K562 (cell line): Measurements from ENCODE around the gene PRSS22. TPM values are rescaled to one million over a fixed set of nuclear protein-coding genes. Genes with fewer than 3 reads are reported as not detected.

ENCODE experiments used
- CLOCK ChIP-seq: fragments of 250-450 bp; sonication (Bioruptor Pico); IDR thresholded peaks from 2 replicates; pipeline ENCODE4 v1.4.0; 2020; ENCODE audit warnings: mild to moderate bottlenecking, moderate library complexity, borderline replicate concordance
- MGA ChIP-seq: fragments of 450-650 bp; IDR thresholded peaks from 2 replicates; pipeline ENCODE4 v1.6.1; 2016; ENCODE audit warnings: mild to moderate bottlenecking, moderate library complexity
- NKRF ChIP-seq: fragments of 450-650 bp; IDR thresholded peaks from 2 replicates; pipeline ENCODE4 v1.6.1; 2016; ENCODE audit warnings: borderline replicate concordance
- POLR2A ChIP-seq: fragments of 450-650 bp; conservative IDR thresholded peaks from 2 replicates; pipeline ENCODE4 v1.6.1; 2016
- SMAD1 ChIP-seq: fragments of 150-350 bp; IDR thresholded peaks from 2 replicates; pipeline ENCODE4 v1.6.1; 2014; ENCODE audit warnings: low read length, low read depth; ENCODE audit not compliant: partially characterized antibody
- ZBTB2 ChIP-seq: fragments of 450-650 bp; IDR thresholded peaks from 2 replicates; pipeline ENCODE4 v1.6.1; 2016; ENCODE audit warnings: antibody characterized with exemption
- ZNF165 ChIP-seq: fragments of 250-450 bp; sonication (Bioruptor Pico); IDR thresholded peaks from 2 replicates; pipeline ENCODE4 v1.4.0; 2020; ENCODE audit warnings: borderline replicate concordance
- ZNF551 ChIP-seq: fragments of 250-450 bp; sonication (Bioruptor Pico); IDR thresholded peaks from 2 replicates; pipeline ENCODE4 v1.5.0; 2021; ENCODE audit warnings: mild to moderate bottlenecking, moderate library complexity
- polyA plus RNA-seq, 8 experiments: library from polyadenylated mRNA; depleted of rRNA in 4 of 8; stranded (reverse) in 5 of 8; unstranded in 3 of 8; fragments of >200 nt; fragmentation: Nextera tagmentation in 2 of 8; fragmentation: Illumina TruSeq in 1 of 8; extraction: Ambion mirVana in 2 of 8; extraction: Trizol in 1 of 8; gene quantifications; 2 replicates each; pipeline versions ENCODE4 v1.2.1 to v1.2.3, GENCODE V29; 2011 to 2014; ENCODE audit warnings: inconsistent platforms in 1 of 8, missing spikeins in 1 of 8
- total RNA-seq, 7 experiments: library from RNA; depleted of rRNA in 6 of 7; stranded (reverse); fragments of >200 nt in 6 of 7; fragmentation: Illumina TruSeq in 2 of 7; extraction: Trizol in 2 of 7; gene quantifications; 2 replicates each; pipeline versions ENCODE4 v1.2.1 to v1.2.3, GENCODE V29; 2011 to 2021; ENCODE audit warnings: low replicate concordance in 1 of 7

Gene PRSS22
- total and polyA plus RNA-seq, 9 of the 15 experiments (the other 6 are each of a cell fraction or from before 2014, with no cell fraction given): 0.13 to 0.42 TPM; not detected in 7

GRCh38 chr16:2882650-2883457 lies 24.9 kb upstream of the PRSS22 start, which contains the start of gene FLYWCH2 (continued):
- TF ChIP-seq NKRF (no peak), ZBTB2 (peak; percentile 85), ZNF165 (CRISPR knock-in tag) (no peak), SMAD1 (peak; percentile 17), POLR2A (peak; percentile 84), CLOCK (CRISPR knock-in tag) (no peak), ZNF551 (no peak), MGA (peak; percentile 38; the same call in 1 of the 2 replicates)
